K562 (cell line): Measurements from ENCODE around the gene SLC24A3. TPM values are rescaled to one million over a fixed set of nuclear protein-coding genes. Genes with fewer than 3 reads are reported as not detected.

Experiments
- ATAC-seq: fragments of 200-7000 bp; cut with Tn5 transposase; 3 replicates; pipeline ENCODE4 v1.9.1; 2020; ENCODE audit warnings: moderate library complexity
- BruUV-seq: library from RNA; stranded (reverse); fragments of 400-500 nt; replicated peaks from 2 replicates; lab custom pipeline; 2021; lab: Mats Ljungman, UMichigan
- CTCF ChIA-PET: fragments of 300-600 bp; formaldehyde crosslinking; extraction: SDS; loops from one replicate; lab custom pipeline; 2021; ENCODE audit warnings: low intra/inter-chr PET ratio; lab: Yijun Ruan, JAX
- POLR2A ChIA-PET: fragments of 300-600, 350-650 bp; sonication (Branson Sonifier 250); formaldehyde crosslinking; extraction: SDS; loops from one replicate; lab custom pipeline; 2021; ENCODE audit warnings: antibody characterized with exemption, inconsistent platforms; lab: Yijun Ruan, JAX
- DNase-seq, 4 experiments: peaks; one replicate each; pipeline versions ENCODE4 v3.0.0 to v3.0.0-alpha.2; 2011 to 2018; ENCODE audit warnings: low spot score in 3 of 4, mixed read lengths in 3 of 4; ENCODE audit errors: extremely low read depth in 1 of 4
- FAIRE-seq: peaks from 2 replicates; lab custom pipeline; 2011; peaks lifted over from hg19 to GRCh38; lab: Jason Lieb, UNC
- H2AFZ ChIP-seq: 2 replicates; pipeline ENCODE4 v1.6.0; 2011; ENCODE audit warnings: low read depth, low read length, control low read depth, inconsistent platforms
- H3K27ac ChIP-seq: fragments of 200-600 bp; 3 replicates; pipeline ENCODE4 v1.8.0; 2011; ENCODE audit warnings: low read depth, mild to moderate bottlenecking, control low read depth, inconsistent platforms, low read length, moderate library complexity, mixed read lengths; ENCODE audit errors: extremely low read depth
- H3K27me3 ChIP-seq, 2 experiments: fragments of 300-600 bp in 1 of 2; 2 replicates in 1 of 2; 3 replicates in 1 of 2; pipeline versions ENCODE4 v1.6.0 to v1.8.0; 2011; ENCODE audit warnings: inconsistent platforms in 2 of 2, low read length in 2 of 2, mild to moderate bottlenecking in 1 of 2, mixed read lengths in 1 of 2, moderate library complexity in 1 of 2; ENCODE audit not compliant: control insufficient read depth in 2 of 2, insufficient read depth in 2 of 2
- H3K36me3 ChIP-seq: fragments of 300-600 bp; 3 replicates; pipeline ENCODE4 v1.8.0; 2011; ENCODE audit warnings: mild to moderate bottlenecking, low read length, inconsistent platforms; ENCODE audit not compliant: control insufficient read depth, insufficient read depth
- H3K4me1 ChIP-seq, 2 experiments: fragments of 200-600 bp in 1 of 2; replicated peaks in 1 of 2; 2 replicates in 1 of 2; 3 replicates in 1 of 2; pipeline versions ENCODE4 v1.5.1 to v1.8.0; 2011; ENCODE audit warnings: inconsistent platforms in 2 of 2, low read length in 2 of 2, mild to moderate bottlenecking in 1 of 2, mixed read lengths in 1 of 2, moderate library complexity in 1 of 2; ENCODE audit not compliant: control insufficient read depth in 2 of 2, insufficient read depth in 2 of 2
- H3K4me2 ChIP-seq: 2 replicates; pipeline ENCODE4 v1.6.1; 2011; ENCODE audit warnings: low read length, control low read depth, inconsistent platforms, mixed read lengths; ENCODE audit not compliant: insufficient read depth
- H3K4me3 ChIP-seq: fragments of 200-600 bp; sonication (generic), shearing (Covaris generic); 2 replicates; pipeline ENCODE4 v1.5.1; 2016; ENCODE audit warnings: control low read depth, inconsistent platforms
- H3K79me2 ChIP-seq: fragments of 200-600 bp; 3 replicates; pipeline ENCODE4 v1.8.0; 2011; ENCODE audit warnings: low read length, inconsistent platforms; ENCODE audit not compliant: control insufficient read depth, insufficient read depth
- H3K9ac ChIP-seq, 2 experiments: 2 replicates each; pipeline versions ENCODE4 v1.6.0 to v1.6.1; 2011; ENCODE audit warnings: low read depth in 2 of 2, low read length in 2 of 2, control low read depth in 1 of 2, inconsistent platforms in 1 of 2, mild to moderate bottlenecking in 1 of 2, mixed read lengths in 1 of 2; ENCODE audit not compliant: insufficient read depth in 1 of 2
- H3K9me1 ChIP-seq: one replicate; pipeline ENCODE4 v1.6.0; 2011; ENCODE audit warnings: inconsistent platforms, mild to moderate bottlenecking, low read length, moderate library complexity; ENCODE audit not compliant: control insufficient read depth, insufficient read depth
- H3K9me3 ChIP-seq: replicated peaks from 2 replicates; pipeline ENCODE4 v1.5.1; 2011; ENCODE audit warnings: low read depth, low read length, inconsistent platforms; ENCODE audit not compliant: control insufficient read depth, insufficient read depth
- H4K20me1 ChIP-seq: replicated peaks from 2 replicates; pipeline ENCODE4 v1.6.1; 2011; ENCODE audit warnings: low read length, inconsistent platforms, mixed read lengths; ENCODE audit not compliant: control insufficient read depth, insufficient read depth
- ATF1 ChIP-seq, 2 experiments: fragments of 450-650 bp in 1 of 2; IDR thresholded peaks; 2 replicates each; pipeline ENCODE4 v1.6.1; 2016; ENCODE audit warnings: missing compliant biosample characterization in 1 of 2, missing genetic modification characterization in 1 of 2
- FOXP1 ChIP-seq: sonication (generic); formaldehyde crosslinking; IDR thresholded peaks from 2 replicates; pipeline ENCODE4 v1.8.0; 2022; ENCODE audit warnings: mild to moderate bottlenecking, missing genetic modification reagents
- GTF2B ChIP-seq: IDR thresholded peaks from 2 replicates; pipeline ENCODE4 v1.6.1; 2011; ENCODE audit not compliant: insufficient read length; ENCODE audit errors: extremely low read depth
- MEF2A ChIP-seq: IDR thresholded peaks from 2 replicates; pipeline ENCODE4 v1.6.1; 2011; ENCODE audit warnings: low read depth, mild to moderate bottlenecking, low read length, moderate library complexity; ENCODE audit not compliant: control insufficient read depth
- MLX ChIP-seq, 2 experiments: fragments of 450-650 bp in 1 of 2; sonication (generic) in 1 of 2; formaldehyde crosslinking; conservative IDR thresholded peaks; 2 replicates each; pipeline versions ENCODE4 v1.4.0 to v1.8.1; 2020 to 2022; ENCODE audit warnings: mild to moderate bottlenecking in 1 of 2, missing genetic modification reagents in 1 of 2
- NFRKB ChIP-seq: fragments of 450-650 bp; IDR thresholded peaks from 2 replicates; pipeline ENCODE4 v1.6.1; 2016; ENCODE audit warnings: low read depth
- RFX1 ChIP-seq: fragments of 450-650 bp; IDR thresholded peaks from 2 replicates; pipeline ENCODE4 v1.6.1; 2016; ENCODE audit warnings: mild to moderate bottlenecking, moderate library complexity
- TAL1 ChIP-seq: fragments of 450-650 bp; IDR thresholded peaks from 2 replicates; pipeline ENCODE4 v1.6.1; 2016; ENCODE audit warnings: mild to moderate bottlenecking
- ZBTB17 ChIP-seq: fragments of 450-650 bp; formaldehyde crosslinking; IDR thresholded peaks from 2 replicates; pipeline ENCODE4 v1.4.0; 2020; ENCODE audit warnings: mild to moderate bottlenecking
- ZBTB33 ChIP-seq: sonication (generic); formaldehyde crosslinking; IDR thresholded peaks from 2 replicates; pipeline ENCODE4 v1.8.1; 2023; ENCODE audit warnings: mild to moderate bottlenecking, missing genetic modification reagents
- ZNF121 ChIP-seq: sonication (generic); formaldehyde crosslinking; conservative IDR thresholded peaks from 2 replicates; pipeline ENCODE4 v1.8.0; 2022; ENCODE audit warnings: missing genetic modification reagents
- ZNF408 ChIP-seq: fragments of 250-450 bp; sonication (Bioruptor Pico); IDR thresholded peaks from 2 replicates; pipeline ENCODE4 v1.4.0; 2020; ENCODE audit warnings: low read depth, mild to moderate bottlenecking, moderate library complexity
- ZNF644 ChIP-seq: fragments of 200-800 bp; sonication (Bioruptor generic); IDR thresholded peaks from 2 replicates; pipeline ENCODE4 v1.6.1; 2016; ENCODE audit warnings: low read depth, missing genetic modification characterization, missing compliant biosample characterization
- WGBS: fragments of 100-300 bp; shearing (Covaris generic); methylation state at CpG from one replicate; pipeline ENCODE4 v1.1.6; 2016; ENCODE audit warnings: low coverage, mixed read lengths; ENCODE audit not compliant: insufficient coverage; ENCODE audit errors: missing lambda C conversion rate; 5-methylcytosine and 5-hydroxymethylcytosine counted together
- in situ Hi-C: fragments of 300-500 bp; cut with MboI; formaldehyde crosslinking; loops from 4 replicates; pipeline ENCODE4 v1.15.0; 2018; ENCODE audit warnings: inconsistent platforms, mixed read lengths
- intact Hi-C: fragments of 100-400 bp; cut with micrococcal nuclease; formaldehyde crosslinking; loops from 2 replicates; pipeline ENCODE4 v1.14.2; 2022
- polyA plus RNA-seq, 8 experiments: library from polyadenylated mRNA; depleted of rRNA in 4 of 8; stranded (reverse) in 5 of 8; unstranded in 3 of 8; fragments of >200 nt; fragmentation: Nextera tagmentation in 2 of 8; fragmentation: Illumina TruSeq in 1 of 8; extraction: Ambion mirVana in 2 of 8; extraction: Trizol in 1 of 8; gene quantifications; 2 replicates each; pipeline versions ENCODE4 v1.2.1 to v1.2.3, GENCODE V29; 2011 to 2014; ENCODE audit warnings: inconsistent platforms in 1 of 8, missing spikeins in 1 of 8
- total RNA-seq, 7 experiments: library from RNA; depleted of rRNA in 6 of 7; stranded (reverse); fragments of >200 nt in 6 of 7; fragmentation: Illumina TruSeq in 2 of 7; extraction: Trizol in 2 of 7; gene quantifications; 2 replicates each; pipeline versions ENCODE4 v1.2.1 to v1.2.3, GENCODE V29; 2011 to 2021; ENCODE audit warnings: low replicate concordance in 1 of 7
- TF ChIP-seq, protein P1 (sequence below): sonication (generic); formaldehyde crosslinking; IDR thresholded peaks from 2 replicates; pipeline ENCODE4 v1.5.0; 2020; ENCODE audit warnings: missing genetic modification reagents
- TF ChIP-seq, protein P2 (sequence below): sonication (generic); formaldehyde crosslinking; IDR thresholded peaks from 2 replicates; pipeline ENCODE4 v1.8.0; 2023; ENCODE audit warnings: mild to moderate bottlenecking, missing genetic modification reagents

The SLC24A3 gene
- total and polyA plus RNA-seq, 9 of the 15 experiments (the other 6 are each of a cell fraction or from before 2014, with no cell fraction given): not detected

DNA sequence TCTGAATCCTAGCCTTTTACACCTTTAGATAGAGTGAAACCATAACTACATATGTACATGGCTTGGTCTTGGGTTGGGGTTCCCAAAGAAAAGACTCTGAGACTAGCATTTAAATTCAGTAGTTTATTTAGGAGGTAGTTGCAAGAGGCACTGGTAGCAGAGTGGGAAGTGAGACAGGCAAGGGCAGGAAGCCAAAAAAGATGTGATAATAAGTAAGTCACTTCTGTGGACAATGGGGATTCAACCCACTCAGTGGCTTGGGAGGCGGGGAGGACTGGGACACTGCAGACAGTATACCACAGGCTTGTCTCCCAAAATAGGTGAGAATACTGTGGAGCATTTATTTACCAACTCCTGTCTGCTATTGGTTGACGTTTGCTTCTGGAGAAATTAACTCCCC is 131.9 kb downstream of the SLC24A3 start:
- H3K9me3 ChIP-seq: no peaks in the 10 kb centered on the region
- H2AFZ ChIP-seq: no peak overlapping the region
- no peak overlapping the region for H3K4me2 ChIP-seq
- H3K27me3 ChIP-seq: no peaks in the 10 kb centered on the region
- CTCF ChIA-PET: no interaction called here
- intact Hi-C loops (no loop called here), in situ Hi-C loops (no loop called here)
- H3K27ac ChIP-seq: no peak overlapping the region
- DNase-seq (no peak), FAIRE-seq (no peak), ATAC-seq (no peak)
- H4K20me1 ChIP-seq: no peaks in the 10 kb centered on the region
- no peak overlapping the region for H3K9ac ChIP-seq
- H3K79me2 ChIP-seq: no peaks in the 10 kb centered on the region
- 0% methylated on average over 2 of the region's 2 CpGs for WGBS
- H3K4me3 ChIP-seq: no peak overlapping the region
- H3K4me1 ChIP-seq: no peaks in the 10 kb centered on the region
- BruUV-seq: no TSS peak
- H3K36me3 ChIP-seq: no peaks in the 10 kb centered on the region
- POLR2A ChIA-PET: no interaction called here
- H3K9me1 ChIP-seq: no peaks in the 10 kb centered on the region
- TF ChIP-seq ZNF408 (CRISPR knock-in tag) (no peak), ZBTB17 (CRISPR knock-in tag) (no peak), NFRKB (no peak), FOXP1 (CRISPR knock-in tag) (no peak), ZNF644 (no peak), MEF2A (no peak), ZNF121 (CRISPR knock-in tag) (no peak), TAL1 (no peak), ZBTB33 (CRISPR knock-in tag) (no peak), RFX1 (no peak), MLX (CRISPR knock-in tag; conservative IDR thresholded peaks at IDR 0.05) (no peak), GTF2B (no peak), ATF1 (CRISPR knock-in tag; IDR thresholded peaks at IDR 0.05) (no peak), ATF1 (tag; IDR thresholded peaks at IDR 0.05) (no peak)
- TF ChIP-seq, protein P1, sequence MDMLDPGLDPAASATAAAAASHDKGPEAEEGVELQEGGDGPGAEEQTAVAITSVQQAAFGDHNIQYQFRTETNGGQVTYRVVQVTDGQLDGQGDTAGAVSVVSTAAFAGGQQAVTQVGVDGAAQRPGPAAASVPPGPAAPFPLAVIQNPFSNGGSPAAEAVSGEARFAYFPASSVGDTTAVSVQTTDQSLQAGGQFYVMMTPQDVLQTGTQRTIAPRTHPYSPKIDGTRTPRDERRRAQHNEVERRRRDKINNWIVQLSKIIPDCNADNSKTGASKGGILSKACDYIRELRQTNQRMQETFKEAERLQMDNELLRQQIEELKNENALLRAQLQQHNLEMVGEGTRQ (CRISPR knock-in tag): no peak
- TF ChIP-seq, protein P2, sequence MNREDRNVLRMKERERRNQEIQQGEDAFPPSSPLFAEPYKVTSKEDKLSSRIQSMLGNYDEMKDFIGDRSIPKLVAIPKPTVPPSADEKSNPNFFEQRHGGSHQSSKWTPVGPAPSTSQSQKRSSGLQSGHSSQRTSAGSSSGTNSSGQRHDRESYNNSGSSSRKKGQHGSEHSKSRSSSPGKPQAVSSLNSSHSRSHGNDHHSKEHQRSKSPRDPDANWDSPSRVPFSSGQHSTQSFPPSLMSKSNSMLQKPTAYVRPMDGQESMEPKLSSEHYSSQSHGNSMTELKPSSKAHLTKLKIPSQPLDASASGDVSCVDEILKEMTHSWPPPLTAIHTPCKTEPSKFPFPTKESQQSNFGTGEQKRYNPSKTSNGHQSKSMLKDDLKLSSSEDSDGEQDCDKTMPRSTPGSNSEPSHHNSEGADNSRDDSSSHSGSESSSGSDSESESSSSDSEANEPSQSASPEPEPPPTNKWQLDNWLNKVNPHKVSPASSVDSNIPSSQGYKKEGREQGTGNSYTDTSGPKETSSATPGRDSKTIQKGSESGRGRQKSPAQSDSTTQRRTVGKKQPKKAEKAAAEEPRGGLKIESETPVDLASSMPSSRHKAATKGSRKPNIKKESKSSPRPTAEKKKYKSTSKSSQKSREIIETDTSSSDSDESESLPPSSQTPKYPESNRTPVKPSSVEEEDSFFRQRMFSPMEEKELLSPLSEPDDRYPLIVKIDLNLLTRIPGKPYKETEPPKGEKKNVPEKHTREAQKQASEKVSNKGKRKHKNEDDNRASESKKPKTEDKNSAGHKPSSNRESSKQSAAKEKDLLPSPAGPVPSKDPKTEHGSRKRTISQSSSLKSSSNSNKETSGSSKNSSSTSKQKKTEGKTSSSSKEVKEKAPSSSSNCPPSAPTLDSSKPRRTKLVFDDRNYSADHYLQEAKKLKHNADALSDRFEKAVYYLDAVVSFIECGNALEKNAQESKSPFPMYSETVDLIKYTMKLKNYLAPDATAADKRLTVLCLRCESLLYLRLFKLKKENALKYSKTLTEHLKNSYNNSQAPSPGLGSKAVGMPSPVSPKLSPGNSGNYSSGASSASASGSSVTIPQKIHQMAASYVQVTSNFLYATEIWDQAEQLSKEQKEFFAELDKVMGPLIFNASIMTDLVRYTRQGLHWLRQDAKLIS (CRISPR knock-in tag): no peak
